Inflammatory macrophage treated with lipopolysaccharide for 4 hours (primary cell): ENCODE measurements around the gene NEUROD2.

ENCODE experiments used
- DNase-seq: peaks from one replicate; pipeline ENCODE4 v3.0.0-alpha.2; 2020

The NEUROD2 gene

DNA sequence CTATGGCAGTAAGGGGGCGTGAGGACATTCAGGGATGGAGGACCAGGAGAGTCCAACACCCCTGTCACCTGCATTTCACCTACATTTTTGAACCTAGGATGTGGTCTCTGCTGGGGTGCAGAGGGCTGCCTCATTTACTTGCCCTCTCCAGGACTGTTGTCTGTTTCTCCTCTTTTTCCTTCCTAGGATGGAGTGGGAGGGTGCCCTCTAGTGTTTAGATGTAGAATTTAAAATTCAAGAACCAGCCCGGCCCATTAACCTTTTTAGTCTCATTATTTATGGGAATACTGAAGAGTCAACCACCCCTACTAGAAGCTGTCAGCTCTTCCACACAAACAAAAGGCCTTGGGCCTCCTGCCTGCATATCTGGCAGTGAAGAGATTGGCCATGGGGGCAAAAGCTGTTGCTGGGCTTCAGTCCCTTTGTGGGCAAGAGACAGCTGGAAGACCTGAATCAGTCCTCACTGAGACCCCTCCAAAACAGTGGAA is 26.7 kb upstream of the NEUROD2 start:
- DNase-seq: peak; percentile 45

DNA sequence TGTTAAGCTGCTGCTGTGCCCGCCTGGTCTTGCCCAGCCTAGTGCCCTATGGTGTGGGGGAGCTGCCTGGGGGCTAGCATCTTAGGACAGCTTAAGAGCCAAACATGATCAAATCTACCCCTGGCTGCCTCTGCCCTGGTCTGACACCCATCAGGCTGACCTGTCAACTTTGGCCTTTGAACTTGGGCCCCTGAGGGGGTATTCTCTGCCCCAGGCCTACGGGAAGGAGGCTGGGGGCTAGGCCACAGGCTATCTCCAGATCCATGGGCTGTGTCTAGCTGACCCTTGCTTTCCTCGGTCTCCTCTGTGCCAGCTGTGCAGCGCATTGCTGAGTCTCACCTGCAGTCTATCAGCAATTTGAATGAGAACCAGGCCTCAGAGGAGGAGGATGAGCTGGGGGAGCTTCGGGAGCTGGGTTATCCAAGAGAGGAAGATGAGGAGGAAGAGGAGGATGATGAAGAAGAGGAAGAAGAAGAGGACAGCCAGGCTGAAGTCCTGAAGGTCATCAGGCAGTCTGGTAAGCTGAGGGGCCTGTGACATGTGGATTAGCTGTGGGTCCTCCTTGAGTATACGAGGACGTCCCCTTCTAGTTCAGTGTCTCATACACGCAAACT is 26.0 kb upstream of the NEUROD2 start:
- no peak for DNase-seq

DNA sequence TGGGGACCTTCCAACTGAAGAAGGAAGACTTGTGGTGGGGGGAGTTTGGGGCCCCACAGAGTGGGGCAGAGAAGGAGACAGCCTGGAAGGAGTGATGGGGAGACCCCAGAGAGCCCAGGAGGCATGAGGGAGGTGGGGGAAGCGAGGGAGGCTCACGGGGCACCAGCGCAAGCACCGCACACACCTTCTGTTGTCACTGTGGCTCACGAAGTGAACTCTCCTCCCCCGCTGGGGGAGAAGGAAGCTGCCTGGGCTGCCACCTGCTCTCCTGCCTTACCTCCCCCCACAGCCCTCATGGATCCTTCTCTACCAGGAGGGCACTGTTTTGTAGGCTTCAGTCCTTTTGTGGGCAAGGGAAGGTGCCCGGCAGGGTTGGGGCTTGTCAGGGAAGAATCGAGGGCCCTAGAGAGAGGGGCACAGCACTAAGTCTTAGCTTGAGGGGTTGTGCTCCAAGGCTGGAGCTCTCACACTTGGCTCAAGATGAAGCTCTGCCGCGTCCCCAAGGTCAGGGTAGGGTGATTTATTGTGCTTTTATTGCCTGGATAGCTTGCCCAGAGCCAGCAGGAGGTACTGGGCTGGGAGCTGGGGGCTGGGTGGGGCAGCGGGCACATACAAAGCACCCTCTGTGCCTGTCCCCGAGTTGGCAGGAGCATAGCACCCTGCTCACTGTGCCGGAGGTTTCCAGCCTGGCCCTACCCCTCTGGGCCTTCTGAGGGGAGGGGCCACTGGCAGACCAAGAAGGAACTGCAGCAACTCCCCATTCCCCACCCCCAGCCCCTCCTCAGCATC is 24.6 kb upstream of the NEUROD2 start:
- no peak for DNase-seq

DNA sequence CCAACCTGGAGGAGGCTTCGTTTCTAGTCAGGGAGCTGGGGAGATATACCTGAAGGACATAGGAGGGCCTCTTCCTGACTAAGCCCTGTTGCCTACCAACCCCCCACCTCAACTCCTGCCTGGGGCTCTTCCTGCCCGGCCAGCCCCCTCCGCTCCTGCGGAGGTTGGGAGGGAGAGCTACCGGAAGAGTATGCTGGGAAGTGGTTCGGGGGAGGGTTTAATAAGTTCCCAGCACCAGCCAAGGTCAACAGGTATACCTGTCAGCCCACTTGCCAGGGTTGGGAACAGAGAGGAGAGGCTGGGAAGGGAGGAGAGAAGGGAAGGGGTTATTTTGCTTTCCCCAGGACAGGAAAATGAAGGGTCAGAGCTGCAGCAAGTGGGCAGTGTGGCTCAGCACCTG is 23.7 kb upstream of the NEUROD2 start:
- no peak for DNase-seq

DNA sequence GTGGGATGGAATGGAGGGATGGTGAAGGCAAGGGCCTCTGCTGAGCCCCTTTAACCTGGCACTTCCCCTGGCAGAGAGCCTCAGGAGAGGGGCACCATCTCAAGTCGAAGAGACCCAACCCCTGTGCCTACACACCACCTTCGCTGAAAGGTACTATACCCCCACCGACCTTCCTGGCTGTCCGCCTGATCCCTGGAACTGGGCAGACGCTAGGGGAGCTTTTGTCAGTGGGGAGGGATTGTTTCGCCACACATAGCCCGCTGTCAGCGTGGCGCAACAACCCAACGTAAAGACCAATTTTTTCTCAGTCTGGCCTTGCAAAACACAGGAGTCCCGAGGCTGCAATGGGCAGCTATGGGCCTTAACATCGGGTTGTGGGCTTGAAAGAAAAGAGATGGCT is 22.2 kb upstream of the NEUROD2 start:
- peak; percentile 77 for DNase-seq

DNA sequence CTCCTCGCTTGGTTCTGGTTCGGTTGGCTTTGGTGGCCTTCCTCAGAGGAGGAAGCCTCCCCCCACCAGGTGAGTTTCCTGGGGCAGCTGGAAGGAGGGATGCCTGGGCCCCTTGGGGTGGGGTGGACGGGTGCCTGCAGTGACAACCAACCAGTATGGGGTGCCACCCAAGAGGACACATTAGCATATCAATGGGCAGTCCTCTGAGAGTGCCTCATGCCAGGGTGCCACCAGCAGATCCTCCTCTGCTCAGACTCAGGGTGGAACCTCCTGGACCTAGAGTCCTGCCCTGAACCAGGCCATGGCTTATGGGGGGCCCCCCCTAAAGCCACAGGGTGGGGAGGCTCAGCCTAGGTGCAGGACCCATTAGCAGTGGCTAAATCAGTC is 21.8 kb upstream of the NEUROD2 start:
- DNase-seq: no peak

DNA sequence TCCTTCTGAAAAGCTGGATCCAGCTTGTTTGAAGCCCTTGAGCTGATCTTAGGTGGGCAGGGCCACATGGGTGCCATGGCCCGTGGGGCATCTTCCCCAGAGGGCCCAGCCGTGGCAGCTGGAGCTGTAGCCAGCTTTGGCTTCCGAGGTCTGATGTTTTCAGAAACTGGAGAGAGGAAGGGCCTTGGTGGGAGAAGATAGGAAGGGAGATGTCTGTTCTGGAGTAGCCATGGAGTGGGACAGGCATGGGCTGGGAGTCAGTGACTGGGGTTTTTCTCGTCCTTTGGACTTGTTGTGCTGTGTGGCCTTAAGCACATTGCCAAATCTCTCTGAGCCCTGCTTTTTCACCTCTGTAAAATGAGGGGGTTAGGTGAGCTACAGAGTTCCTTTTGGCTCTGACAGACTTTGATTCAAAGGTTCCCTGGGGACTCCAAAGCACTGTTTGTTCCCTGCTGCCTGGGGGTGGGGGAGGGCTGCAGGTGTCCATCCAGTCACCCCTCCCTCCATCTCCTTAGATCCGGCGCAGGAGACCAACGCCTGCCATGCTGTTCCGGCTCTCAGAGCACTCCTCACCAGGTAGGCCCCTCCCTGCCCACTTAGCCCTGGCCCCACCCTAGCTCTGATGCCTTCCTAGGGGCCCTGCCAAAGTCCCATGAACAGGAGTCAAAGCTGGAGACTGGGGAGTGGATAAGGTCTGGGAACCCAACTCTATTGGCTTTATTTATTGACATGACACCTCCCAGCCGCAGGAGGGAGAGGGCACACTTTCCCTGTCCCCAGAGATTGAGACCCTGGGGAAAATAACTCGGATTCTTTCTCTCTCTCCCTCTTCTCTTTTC is 21.2 kb upstream of the NEUROD2 start:
- no peak for DNase-seq

DNA sequence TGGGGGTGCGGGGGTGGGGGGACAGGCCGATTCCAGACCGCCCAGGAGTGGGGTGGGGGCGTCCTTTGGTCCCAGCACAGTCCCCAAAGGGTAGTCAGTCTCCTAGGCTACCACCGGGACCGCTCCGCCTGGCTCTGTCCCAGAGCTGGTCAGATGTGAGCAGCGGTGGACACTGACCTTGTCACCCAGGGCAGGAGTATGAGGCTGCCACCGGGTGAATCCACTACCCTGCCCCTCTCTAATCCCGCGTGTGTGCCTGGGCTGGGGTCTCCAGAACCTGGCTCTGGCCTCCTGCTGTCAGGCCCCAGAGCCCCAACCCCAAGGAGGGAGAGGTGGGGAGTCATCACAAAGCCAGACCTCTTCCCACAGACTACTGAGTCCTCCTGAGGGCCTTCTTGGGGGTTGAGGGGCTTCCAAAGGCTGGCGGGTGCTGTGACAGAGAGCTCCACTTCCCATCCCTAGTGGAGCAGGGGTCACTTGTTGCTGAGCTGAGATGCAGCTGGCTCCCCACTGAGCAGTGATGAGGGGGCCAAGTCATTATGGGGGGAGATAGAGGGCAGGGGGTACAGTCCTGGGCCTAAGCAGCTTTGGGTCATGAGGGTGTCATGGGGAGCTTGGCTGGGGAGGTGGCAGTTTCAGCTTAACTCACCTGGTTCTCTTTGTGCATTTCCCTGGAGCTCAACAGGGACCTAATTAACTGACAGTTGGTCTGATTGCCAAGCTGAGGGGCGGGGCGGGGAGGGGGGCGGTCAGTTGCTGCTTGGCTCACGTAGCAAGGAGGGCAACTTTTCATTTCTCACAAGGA is 20.2 kb upstream of the NEUROD2 start:
- DNase-seq: no peak

DNA sequence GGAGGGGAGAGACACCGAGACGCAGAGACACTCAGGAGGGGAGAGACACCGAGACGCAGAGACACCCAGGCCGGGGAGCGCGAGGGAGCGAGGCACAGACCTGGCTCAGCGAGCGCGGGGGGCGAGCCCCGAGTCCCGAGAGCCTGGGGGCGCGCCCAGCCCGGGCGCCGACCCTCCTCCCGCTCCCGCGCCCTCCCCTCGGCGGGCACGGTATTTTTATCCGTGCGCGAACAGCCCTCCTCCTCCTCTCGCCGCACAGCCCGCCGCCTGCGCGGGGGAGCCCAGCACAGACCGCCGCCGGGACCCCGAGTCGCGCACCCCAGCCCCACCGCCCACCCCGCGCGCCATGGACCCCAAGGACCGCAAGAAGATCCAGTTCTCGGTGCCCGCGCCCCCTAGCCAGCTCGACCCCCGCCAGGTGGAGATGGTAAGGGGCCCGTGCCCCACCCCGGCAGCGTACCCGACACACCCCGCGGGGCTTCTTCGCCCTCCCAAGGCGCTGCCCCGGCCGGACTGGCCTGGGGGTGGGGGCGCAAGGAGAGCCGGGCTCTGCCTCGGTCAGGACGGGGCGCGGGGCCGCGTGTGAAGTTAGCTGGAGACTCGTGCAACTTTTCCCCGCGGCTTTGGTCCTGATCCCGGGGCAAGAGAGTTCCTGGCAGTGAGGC is 19.5 kb upstream of the NEUROD2 start:
- no peak for DNase-seq

DNA sequence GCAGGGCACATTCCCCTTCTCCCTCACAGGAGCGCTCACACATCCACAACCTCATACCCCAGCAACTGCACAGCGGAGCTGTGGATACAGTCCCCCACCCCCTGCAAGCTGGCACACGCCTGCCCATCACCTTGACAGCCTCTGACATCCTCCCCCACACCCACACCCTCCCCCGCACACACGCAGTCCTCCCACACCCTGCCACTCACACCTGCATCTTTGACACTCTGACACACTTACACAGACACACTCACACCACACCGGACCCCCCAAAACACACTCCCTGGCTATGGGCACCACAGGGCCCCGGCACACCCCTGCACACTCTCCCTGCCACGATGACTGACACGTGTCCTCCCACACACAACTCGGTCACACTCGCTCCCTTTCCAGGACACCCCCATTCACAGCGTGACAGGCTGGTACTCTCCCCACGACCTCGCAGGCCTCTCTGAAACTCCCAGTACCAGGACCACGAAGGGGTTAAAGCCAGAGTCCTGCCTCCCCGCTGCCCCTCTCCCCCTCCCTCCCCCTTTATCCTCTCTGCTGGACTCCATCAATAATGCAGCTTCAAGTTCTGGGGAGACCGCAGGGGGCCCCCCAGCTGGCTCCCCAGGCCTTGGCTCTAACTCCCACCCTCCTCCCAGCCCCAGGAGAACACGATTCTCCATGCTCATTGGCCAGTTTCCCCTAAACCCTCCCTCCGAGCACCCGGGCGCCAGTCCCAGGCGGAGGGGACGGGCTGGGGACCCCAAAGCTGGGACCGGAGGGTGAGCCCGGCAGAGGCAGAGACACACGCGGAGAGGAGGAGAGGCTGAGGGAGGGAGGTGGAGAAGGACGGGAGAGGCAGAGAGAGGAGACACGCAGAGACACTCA is 18.7 kb upstream of the NEUROD2 start, which contains the start of gene PPP1R1B:
TSS of gene PPP1R1B (plus strand) at position 782 of the 876 bp plus-strand sequence. CDS start 441 bp downstream, outside the sequence.
- DNase-seq: no peak

DNA sequence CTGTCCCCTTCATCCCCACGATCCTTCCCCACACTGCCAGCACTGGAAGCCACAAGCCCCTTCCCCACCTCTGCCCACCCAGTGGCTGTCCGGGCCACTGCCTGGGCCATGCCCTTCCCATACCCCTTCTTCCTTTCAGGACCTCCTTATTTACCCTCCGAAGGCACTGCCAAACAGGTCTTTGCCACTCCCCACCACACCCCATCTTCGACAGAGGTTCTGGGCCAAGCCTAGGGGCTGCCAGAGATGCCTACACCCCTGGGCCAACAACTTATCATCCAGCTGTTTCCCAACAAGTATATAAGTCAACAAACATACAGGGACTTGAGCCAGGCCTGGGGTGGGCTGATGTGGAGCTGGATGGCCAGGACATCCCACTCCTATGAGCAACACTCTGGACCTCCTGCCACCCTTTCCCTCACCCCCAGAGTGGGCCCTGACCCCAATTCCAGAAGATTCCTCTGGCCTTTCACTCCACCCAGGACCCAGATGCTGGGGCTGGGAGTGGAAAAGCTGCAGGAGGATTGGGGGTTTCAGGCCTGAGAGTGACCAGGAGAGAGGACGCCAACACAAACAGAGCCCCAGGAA is 17.6 kb upstream of the NEUROD2 start:
- no peak for DNase-seq

DNA sequence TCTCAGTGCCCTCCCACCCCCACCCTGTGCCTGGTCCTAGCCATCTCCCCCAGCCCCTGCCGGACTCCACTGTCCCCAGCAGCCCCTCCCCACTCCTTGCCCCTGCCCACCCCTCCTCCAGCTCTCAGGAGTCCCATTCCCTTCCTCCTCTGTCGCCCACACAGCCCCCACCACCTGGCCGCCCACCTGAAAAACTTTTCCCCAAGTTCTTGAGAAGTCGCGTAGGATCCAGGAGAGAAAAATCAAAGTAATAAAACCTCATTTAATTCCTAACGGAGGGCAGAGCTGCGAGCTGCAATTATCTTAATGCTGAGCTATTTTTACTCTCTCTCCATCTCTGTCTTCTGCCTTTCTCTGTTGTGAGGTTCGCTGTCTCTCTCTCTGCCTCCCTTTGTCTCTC is 16.6 kb upstream of the NEUROD2 start:
- DNase-seq: no peak

DNA sequence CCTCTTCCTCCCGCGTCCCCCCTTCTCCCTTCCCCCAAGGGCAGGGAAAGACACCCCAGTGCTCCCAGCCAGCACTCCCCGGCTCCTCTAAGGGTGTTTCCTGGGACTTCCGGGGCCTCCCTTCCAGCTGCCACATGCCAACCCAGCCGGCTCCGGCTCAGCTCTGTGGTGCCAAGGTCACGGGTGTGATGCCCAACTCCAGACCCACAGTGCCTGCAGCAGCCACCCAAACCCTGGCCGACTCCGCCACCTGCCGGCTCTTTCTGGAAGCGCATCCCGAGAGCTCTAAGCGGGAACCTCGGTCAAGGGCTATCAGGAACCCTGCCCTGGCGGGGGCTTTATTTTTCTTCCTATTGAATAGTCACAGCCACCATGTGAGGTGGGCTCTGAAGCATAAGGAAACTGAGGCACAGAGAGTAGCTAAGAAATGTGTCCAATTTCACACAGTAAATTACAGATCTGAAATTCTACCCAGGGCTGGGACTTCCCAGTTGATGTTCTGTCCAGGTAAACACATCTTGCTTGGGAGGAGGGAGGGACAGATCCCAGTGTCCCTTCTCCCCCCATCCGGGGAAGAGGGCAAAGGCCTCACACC is 15.7 kb upstream of the NEUROD2 start:
- DNase-seq: peak; percentile 72

DNA sequence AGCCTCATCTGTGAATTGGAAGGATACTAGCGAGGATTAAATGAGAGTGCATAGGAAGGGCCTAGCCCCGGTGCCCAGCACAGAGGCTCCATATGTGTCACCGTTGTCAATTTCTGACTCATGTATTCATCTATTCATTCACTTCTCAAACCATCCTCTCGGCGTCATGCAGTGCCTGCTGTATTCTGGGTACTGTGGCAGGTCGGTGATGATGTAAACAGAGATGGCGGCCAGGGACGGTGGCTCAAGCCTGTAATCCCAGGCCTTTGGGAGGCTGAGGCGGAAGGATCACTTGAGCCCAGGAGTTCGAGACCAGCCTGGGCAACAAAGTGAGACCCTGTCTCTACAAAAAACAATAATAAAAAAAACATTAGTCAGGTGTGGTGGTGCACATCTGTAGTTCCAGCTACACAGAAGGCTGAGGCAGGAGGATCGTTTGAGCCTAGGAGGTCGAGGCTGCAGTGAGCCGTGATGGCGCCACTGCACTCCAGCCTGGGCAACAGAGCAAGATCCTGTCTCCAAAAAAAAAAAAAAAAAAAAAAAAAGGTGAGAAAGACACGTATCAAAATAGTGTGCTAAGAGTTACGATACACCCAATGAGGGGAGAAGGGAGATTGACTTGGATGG is 14.8 kb upstream of the NEUROD2 start:
- DNase-seq: no peak

DNA sequence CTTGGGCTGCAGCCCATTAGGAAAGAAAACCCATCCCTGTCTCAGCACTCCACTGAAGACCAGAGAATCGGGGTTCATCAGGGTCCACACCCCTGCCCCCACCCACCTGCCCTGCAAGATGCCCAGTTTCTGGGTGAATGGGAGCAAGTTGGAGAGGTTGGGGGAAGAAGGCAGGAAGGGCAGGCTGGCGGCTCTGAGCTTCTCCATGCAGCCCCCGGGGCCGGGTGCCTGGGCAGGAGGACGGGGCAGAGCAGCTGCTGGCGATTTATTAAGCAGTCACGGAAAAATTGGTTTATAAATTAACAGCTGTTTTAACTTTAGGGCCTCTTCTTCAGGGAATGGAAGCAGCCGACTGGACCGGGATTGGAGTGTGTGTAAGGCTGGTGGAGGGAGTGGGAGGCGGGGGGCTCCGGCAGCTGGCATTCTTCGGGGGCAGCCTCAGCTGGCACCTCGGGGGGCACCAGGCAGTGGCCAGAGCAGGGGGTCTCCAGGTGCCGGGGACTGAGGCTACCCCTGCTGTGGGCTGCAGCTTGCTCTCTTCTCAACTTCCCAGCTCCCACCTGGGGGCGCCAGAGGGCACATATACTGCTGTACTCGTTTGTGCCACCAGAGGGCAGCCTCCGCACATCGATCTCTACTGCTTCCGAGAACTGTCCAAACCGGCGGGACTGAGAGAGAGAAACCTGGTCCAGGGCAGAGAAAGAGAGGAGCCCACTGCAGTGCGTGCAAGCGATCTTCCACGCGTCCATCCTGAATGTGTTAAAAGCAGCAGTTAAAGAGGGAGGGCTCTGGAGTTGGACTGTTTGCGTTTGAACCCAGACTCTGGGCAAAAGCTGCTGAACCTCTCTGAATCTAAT is 14.0 kb upstream of the NEUROD2 start:
- DNase-seq: peak; percentile 73

DNA sequence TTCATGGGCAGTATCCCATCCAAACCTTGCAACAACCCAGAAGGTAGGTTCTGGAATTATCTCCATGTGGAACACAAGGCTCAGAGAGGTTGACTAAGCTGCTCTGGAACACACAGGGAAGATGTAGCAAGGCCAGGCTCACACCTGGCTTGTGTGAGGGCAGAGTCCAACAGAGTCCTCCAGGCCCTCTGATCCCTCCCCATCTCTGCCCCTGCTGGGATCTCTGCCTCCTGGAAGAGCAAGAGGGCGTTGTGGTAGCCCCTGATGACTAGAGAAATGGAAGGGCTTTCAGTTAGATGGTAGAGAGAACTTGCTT is 12.0 kb upstream of the NEUROD2 start:
- no peak for DNase-seq

DNA sequence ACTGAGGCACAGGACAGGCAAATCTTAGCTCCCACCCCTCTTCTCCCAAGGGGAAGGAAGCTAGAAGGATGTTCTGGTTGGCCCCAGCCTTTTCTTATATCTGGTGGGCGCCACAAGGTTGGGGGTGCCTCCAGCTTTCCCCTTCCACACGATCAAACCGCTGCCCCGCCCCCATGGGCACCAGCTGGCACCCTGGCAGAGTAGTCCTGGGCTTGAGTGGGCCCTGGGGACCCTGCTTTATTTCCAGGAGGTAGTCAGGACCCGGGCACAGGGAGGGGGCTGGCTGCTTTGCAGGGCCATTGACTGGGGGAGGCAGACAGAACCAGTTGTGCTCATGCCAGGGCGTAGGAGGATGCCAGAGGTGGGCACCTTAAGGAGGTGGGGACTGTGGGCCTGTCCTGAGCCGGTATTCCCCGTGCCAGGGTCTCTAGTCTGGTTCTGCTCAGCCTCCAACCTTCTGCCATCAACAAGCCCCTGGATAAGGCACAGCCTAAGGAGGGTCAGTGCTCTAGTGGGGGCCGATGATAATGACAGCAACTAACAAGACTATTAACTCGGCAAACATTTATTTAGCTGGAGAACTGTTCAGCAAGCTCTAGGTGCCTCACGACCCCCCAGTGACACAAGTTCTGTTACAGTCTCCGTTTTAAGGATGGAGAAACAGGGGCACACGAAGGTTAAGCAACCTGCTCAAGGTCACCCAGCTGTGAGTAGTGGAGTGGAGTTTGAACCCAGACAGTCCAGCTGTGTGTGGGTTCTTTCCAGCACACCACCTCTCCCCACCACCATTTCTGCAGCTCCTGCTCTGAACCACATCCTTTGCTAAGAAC is 11.5 kb upstream of the NEUROD2 start:
- DNase-seq: no peak
